ENCODE data around the gene ANKRD13B. TPM values are rescaled to one million over a fixed set of nuclear protein-coding genes. Genes with fewer than 3 reads are reported as not detected.
A peak's percentile ranks its signal among the peaks of the same experiment; 100 is the strongest.

Gene ANKRD13B
- total RNA-seq, 6 experiments from 2014 or later: 1.9 to 4.3 (median 3.0) TPM

DNA sequence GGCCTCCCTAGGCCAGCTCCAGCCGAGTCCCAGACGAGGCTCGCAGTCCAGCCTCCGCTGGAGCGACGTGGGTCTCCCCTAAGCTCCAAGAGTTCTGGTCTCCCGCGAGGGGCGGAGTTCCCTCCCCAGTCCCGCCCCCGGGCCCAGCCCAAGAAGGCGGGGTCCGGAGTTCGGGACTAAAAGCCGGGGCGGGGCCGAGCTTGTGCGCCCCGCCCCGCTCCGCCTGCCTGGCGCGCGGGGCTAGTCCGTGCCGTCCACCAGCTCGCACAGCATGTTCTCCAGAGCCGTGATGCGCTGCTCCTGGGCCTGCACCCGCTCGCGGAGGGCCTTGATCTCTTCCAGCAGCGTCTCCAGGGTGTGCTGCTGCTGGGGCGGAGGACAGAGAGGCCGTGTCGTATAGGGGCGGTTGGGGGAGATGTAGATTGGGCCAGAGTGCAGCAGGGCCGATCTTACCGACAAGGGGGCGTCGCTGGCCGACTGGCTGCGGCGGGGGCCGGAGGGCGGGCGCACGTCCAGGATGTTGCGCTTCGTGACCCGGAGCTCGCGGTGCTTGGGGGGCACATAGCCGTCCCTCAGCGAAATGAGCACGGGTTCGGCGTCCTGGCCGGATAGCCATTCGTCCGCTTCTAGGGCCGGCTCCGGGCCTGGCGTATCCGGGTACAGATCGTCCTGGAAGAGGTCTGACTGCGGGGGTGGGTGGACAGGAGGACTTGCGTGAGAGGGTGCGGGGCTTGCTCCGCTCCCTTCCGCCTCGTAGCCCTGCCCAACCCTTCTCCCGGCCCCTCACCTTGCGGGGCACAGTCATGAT lies 22.8 kb downstream of the ANKRD13B start:
- Mint-ChIP-seq H3K27me3 (ENCODE audit: insufficient read depth) (peaks cover 2% of the 10 kb centered on the region), H3K36me3 (ENCODE audit: low read depth) (no peaks in the 10 kb centered on the region), H3K9me3 (no peaks in the 10 kb centered on the region), H3K4me1 (ENCODE audit: low read depth) (peaks cover 44% of the 10 kb centered on the region), H3K27ac (no peak overlapping the region; the same call in none of the 2 replicates), H3K4me3 (peak overlapping the region; percentile 83)
- TF ChIP-seq, protein P1, sequence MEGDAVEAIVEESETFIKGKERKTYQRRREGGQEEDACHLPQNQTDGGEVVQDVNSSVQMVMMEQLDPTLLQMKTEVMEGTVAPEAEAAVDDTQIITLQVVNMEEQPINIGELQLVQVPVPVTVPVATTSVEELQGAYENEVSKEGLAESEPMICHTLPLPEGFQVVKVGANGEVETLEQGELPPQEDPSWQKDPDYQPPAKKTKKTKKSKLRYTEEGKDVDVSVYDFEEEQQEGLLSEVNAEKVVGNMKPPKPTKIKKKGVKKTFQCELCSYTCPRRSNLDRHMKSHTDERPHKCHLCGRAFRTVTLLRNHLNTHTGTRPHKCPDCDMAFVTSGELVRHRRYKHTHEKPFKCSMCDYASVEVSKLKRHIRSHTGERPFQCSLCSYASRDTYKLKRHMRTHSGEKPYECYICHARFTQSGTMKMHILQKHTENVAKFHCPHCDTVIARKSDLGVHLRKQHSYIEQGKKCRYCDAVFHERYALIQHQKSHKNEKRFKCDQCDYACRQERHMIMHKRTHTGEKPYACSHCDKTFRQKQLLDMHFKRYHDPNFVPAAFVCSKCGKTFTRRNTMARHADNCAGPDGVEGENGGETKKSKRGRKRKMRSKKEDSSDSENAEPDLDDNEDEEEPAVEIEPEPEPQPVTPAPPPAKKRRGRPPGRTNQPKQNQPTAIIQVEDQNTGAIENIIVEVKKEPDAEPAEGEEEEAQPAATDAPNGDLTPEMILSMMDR (IDR thresholded peaks at IDR 0.05): no peak
- peak; percentile 28 for DNase-seq

DNA sequence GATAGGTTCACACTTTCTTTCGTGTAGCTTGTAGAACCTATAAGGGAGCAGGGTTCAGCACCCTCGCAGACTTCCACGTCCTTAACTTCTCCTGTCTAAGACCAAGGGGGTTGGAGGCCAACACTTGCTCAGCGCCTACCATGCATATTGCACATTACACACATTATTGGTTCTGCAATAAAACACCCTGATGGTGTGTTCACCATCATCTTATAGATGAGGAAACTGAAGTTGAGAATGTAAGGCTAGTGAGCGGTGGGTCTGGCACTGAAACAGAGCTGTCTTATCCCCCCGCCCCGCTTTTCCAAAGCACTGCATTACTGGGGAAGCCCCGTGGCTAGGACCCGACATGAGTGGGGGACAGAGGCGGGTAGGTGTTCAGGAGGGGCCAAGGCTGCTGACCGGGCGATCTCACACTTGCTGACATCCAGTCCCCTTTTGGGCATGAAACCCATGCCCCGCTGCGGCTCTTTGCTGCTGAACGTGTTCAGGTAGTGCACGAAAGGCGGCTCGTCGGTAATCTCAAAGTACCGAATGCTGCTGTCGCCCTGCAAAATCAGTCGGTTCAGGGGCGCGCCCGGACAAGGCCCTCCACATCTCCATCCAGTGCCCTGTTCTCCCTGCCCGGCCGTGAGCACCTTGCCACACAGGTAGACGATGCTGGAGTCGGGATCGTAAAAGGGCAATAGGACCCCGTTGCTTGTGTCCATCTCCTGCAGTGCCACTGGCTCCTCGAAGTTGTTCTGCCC lies 23.5 kb downstream of the ANKRD13B start:
- Mint-ChIP-seq H3K27me3 (ENCODE audit: insufficient read depth) (peaks cover 2% of the 10 kb centered on the region), H3K4me1 (ENCODE audit: low read depth) (peaks cover 51% of the 10 kb centered on the region), H3K4me3 (peak overlapping the region; percentile 83; the same call in 1 of the 2 replicates), H3K27ac (no peak overlapping the region), H3K36me3 (ENCODE audit: low read depth) (no peaks in the 10 kb centered on the region), H3K9me3 (no peaks in the 10 kb centered on the region)
- TF ChIP-seq, protein P1 (IDR thresholded peaks at IDR 0.05): no peak
- no peak for DNase-seq

- no peaks in the 10 kb centered on the region for H3K9me3 Mint-ChIP-seq
- no peaks in the 10 kb centered on the region for H3K36me3 Mint-ChIP-seq (ENCODE audit: low read depth)
- peaks cover 2% of the 10 kb centered on the region for H3K27me3 Mint-ChIP-seq (ENCODE audit: insufficient read depth)
- DNase-seq: peak; percentile 52
- peaks cover 57% of the 10 kb centered on the region for H3K4me1 Mint-ChIP-seq (ENCODE audit: low read depth)
- no peak overlapping the region for H3K27ac Mint-ChIP-seq
- TF ChIP-seq, protein P1 (IDR thresholded peaks at IDR 0.05): peak; percentile 81
- peak overlapping the region; percentile 43; the same call in 1 of the 2 replicates for H3K4me3 Mint-ChIP-seq
Measured at GRCh38 chr17:29617125-29617480, 24.2 kb downstream of the ANKRD13B start.

DNA sequence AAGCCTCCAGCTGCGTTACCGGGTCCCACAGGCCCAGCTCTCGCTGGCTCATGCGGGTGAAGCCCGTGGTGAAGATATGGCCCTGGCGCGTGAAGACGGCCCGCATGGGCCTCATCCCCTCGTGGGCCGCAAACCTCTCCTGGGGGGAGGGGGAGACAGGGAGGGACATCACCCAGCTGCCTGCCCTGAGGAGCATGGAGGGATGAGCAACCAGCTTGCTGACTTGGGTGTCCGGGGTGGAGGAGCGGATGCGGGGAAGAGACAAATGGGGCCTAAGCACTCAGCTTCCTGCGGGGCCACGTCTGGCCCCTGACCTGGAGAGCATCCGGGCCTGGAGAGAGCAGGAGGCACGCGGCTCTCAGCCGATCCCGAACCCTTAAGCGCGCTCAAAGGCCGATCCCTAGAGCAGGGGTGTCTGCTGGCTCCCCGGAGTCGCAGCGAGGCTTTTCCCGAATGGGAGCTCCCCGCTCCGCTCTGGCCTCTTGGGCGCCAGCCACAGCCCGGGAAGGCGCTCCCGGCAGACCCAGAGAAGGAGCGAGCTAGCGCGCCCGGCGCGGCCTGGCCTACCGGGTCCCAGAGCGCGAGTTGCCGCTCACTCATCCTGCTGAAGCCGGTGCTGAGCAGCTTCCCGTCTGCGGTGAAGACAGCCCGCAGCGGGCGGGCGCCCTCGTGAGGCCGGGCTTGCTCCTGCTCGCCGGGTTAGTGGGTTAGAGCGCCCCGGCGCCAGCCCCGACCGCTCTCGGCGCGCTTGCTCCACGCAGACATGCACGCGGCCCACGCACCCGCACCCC lies 24.7 kb downstream of the ANKRD13B start:
- TF ChIP-seq, protein P1 (IDR thresholded peaks at IDR 0.05): peak; percentile 69
- Mint-ChIP-seq H3K27me3 (ENCODE audit: insufficient read depth) (peaks cover 2% of the 10 kb centered on the region), H3K4me1 (ENCODE audit: low read depth) (peaks cover 59% of the 10 kb centered on the region), H3K27ac (peak overlapping the region; percentile 58; the same call in 1 of the 2 replicates), H3K36me3 (ENCODE audit: low read depth) (no peaks in the 10 kb centered on the region), H3K9me3 (no peaks in the 10 kb centered on the region), H3K4me3 (peak overlapping the region; percentile 43; the same call in 1 of the 2 replicates)
- no peak for DNase-seq
